Progenitor cell of endocrine pancreas (in vitro differentiated cells): ENCODE results near the gene MTUS2. TPM values are rescaled to one million over a fixed set of nuclear protein-coding genes. Genes with fewer than 3 reads are reported as not detected.
"Not testable (repeated sequence)": the region's sequence is repeated elsewhere in the genome, so short reads cannot be mapped to it uniquely, and the experiment has no call there.

Experiments
- DNase-seq: peaks from one replicate; pipeline ENCODE4 v3.0.0; 2021; ENCODE audit warnings: low spot score; ENCODE audit not compliant: unreplicated experiment
- H3K27ac Mint-ChIP-seq: 2 replicates; pipeline ENCODE4 v1.8.0; 2021; ENCODE audit warnings: mild to moderate bottlenecking, moderate library complexity, mixed read lengths
- H3K27me3 Mint-ChIP-seq: 2 replicates; pipeline ENCODE4 v1.8.0; 2021; ENCODE audit warnings: mixed read lengths
- H3K36me3 Mint-ChIP-seq: 2 replicates; pipeline ENCODE4 v1.8.0; 2022; ENCODE audit warnings: mixed read lengths; ENCODE audit not compliant: insufficient read depth
- H3K4me1 Mint-ChIP-seq: 2 replicates; pipeline ENCODE4 v1.8.0; 2021; ENCODE audit warnings: low read depth, mixed read lengths
- H3K4me3 Mint-ChIP-seq: 2 replicates; pipeline ENCODE4 v1.8.0; 2021; ENCODE audit warnings: low read depth, mild to moderate bottlenecking, moderate library complexity, mixed read lengths
- H3K9me3 Mint-ChIP-seq: 2 replicates; pipeline ENCODE4 v1.8.0; 2021; ENCODE audit warnings: low read depth, mixed read lengths
- CTCF ChIP-seq: fragments of 200-600 bp; sonication (generic); IDR thresholded peaks from one replicate; pipeline ENCODE4 v1.5.0; 2021; ENCODE audit warnings: antibody characterized with exemption, mild to moderate bottlenecking; ENCODE audit not compliant: unreplicated experiment
- total RNA-seq: library from RNA; stranded (reverse); gene quantifications from 2 replicates; pipeline ENCODE4 v1.2.1, GENCODE V29; 2021

MTUS2 gene
- total RNA-seq, 1 donor from 2014 or later: 9.3 TPM

- Mint-ChIP-seq H3K36me3 (peaks cover 6% of the 10 kb centered on the region), H3K4me1 (no peaks in the 10 kb centered on the region), H3K27ac (no peak overlapping the region), H3K27me3 (no peaks in the 10 kb centered on the region), H3K9me3 (peaks cover 38% of the 10 kb centered on the region), H3K4me3 (no peak overlapping the region)
- no peak for DNase-seq
- TF ChIP-seq CTCF: no peak
Measured at GRCh38 chr13:29336356-29336755, 516.2 kb downstream of the MTUS2 start.

- DNase-seq: no peak
Measured at GRCh38 chr13:29339386-29340272, 519.5 kb downstream of the MTUS2 start.

GRCh38 chr13:29345860-29346582 lies 525.9 kb downstream of the MTUS2 start:
- H3K36me3 Mint-ChIP-seq, H3K27ac Mint-ChIP-seq, H3K4me3 Mint-ChIP-seq, H3K4me1 Mint-ChIP-seq, H3K27me3 Mint-ChIP-seq, DNase-seq: not testable (repeated sequence)
- H3K9me3 Mint-ChIP-seq: peaks cover 32% of the 10 kb centered on the region

More at GRCh38 chr13:29339386-29340272, 519.5 kb downstream of the MTUS2 start:
- TF ChIP-seq CTCF: no peak
- Mint-ChIP-seq H3K27ac (no peak overlapping the region), H3K4me1 (no peaks in the 10 kb centered on the region), H3K27me3 (no peaks in the 10 kb centered on the region), H3K9me3 (peaks cover 36% of the 10 kb centered on the region), H3K36me3 (peaks cover 3% of the 10 kb centered on the region), H3K4me3 (no peak overlapping the region)

- DNase-seq: no peak
Measured at GRCh38 chr13:29355029-29355428, 534.9 kb downstream of the MTUS2 start.

GRCh38 chr13:29359181-29359580 lies 539.0 kb downstream of the MTUS2 start:
- Mint-ChIP-seq H3K27me3 (peaks cover 30% of the 10 kb centered on the region), H3K27ac (no peak overlapping the region), H3K36me3 (no peaks in the 10 kb centered on the region), H3K4me1 (no peaks in the 10 kb centered on the region), H3K4me3 (no peak overlapping the region), H3K9me3 (no peaks in the 10 kb centered on the region)
- no peak for TF ChIP-seq CTCF
- no peak for DNase-seq

More at GRCh38 chr13:29355029-29355428, 534.9 kb downstream of the MTUS2 start:
- peaks cover under 1% of the 10 kb centered on the region for H3K9me3 Mint-ChIP-seq
- no peak overlapping the region for H3K4me3 Mint-ChIP-seq
- no peak overlapping the region for H3K27ac Mint-ChIP-seq
- TF ChIP-seq CTCF: no peak
- H3K27me3 Mint-ChIP-seq: peaks cover 19% of the 10 kb centered on the region
- no peaks in the 10 kb centered on the region for H3K36me3 Mint-ChIP-seq
- no peaks in the 10 kb centered on the region for H3K4me1 Mint-ChIP-seq
